HCT116 (cell line): ENCODE measurements around the gene ACACB. TPM values are rescaled to one million over a fixed set of nuclear protein-coding genes. Genes with fewer than 3 reads are reported as not detected.

ENCODE experiments used
- ATAC-seq: fragments of 200-7000 bp; cut with Tn5 transposase; 2 replicates; pipeline ENCODE4 v1.9.1; 2020; ENCODE audit warnings: mild to moderate bottlenecking, moderate library complexity
- BruUV-seq: library from RNA; stranded (reverse); fragments of 400-500 nt; replicated peaks from 2 replicates; lab custom pipeline; 2021; lab: Mats Ljungman, UMichigan
- CTCF ChIA-PET: fragments of 300-600 bp; sonication (Branson Sonifier 250); formaldehyde crosslinking; loops from one replicate; lab custom pipeline; 2021; ENCODE audit warnings: antibody characterized with exemption; lab: Charles Lee
- POLR2A ChIA-PET: fragments of 300-600, 350-600 bp; sonication (Branson Sonifier 250); formaldehyde crosslinking; loops from one replicate; lab custom pipeline; 2021; ENCODE audit warnings: antibody characterized with exemption; lab: Charles Lee
- RAD21 ChIA-PET, 2 experiments: fragments of 300-600 bp; sonication (Branson Sonifier 250); formaldehyde crosslinking; loops; one replicate each; lab custom pipeline; 2023; ENCODE audit warnings: low total read pairs in 2 of 2; ENCODE audit not compliant: uncharacterized antibody in 2 of 2, unreplicated experiment in 2 of 2, low non-redundant PET in 1 of 2; lab: Charles Lee
- DNase-seq: peaks from one replicate; pipeline ENCODE4 v3.0.0-alpha.2; 2010; ENCODE audit warnings: low read depth, low spot score
- H2AFZ ChIP-seq: fragments of 200-600 bp; shearing (Covaris generic), sonication (generic); 2 replicates; pipeline ENCODE4 v1.6.1; 2017; ENCODE audit warnings: low read depth, mixed run types, mixed read lengths, antibody characterized with exemption, low read length; ENCODE audit not compliant: poor library complexity, severe bottlenecking
- H3K27ac ChIP-seq: 2 replicates; pipeline ENCODE4 v1.5.1; 2012; ENCODE audit warnings: low read depth, low read length
- H3K27me3 ChIP-seq: fragments of 200-600 bp; sonication (generic); 2 replicates; pipeline ENCODE4 v1.6.1; 2016; ENCODE audit warnings: mixed run types, low read length, mixed read lengths; ENCODE audit not compliant: insufficient read depth
- H3K36me3 ChIP-seq, 2 experiments: fragments of 200-500 bp in 1 of 2; fragments of 200-600 bp in 1 of 2; sonication (Bioruptor generic) in 1 of 2; sonication (generic) in 1 of 2; 2 replicates each; pipeline versions ENCODE4 v1.5.1 to v1.6.1; 2014 to 2016; ENCODE audit warnings: low read length in 2 of 2, inconsistent platforms in 1 of 2, mixed read lengths in 1 of 2, mixed run types in 1 of 2; ENCODE audit not compliant: insufficient read depth in 2 of 2, control insufficient read depth in 1 of 2
- H3K4me1 ChIP-seq, 2 experiments: fragments of 200-600 bp in 1 of 2; sonication (generic) in 1 of 2; 2 replicates each; pipeline versions ENCODE4 v1.5.1 to v1.6.1; 2012 to 2017; ENCODE audit warnings: low read length in 2 of 2, inconsistent platforms in 1 of 2, mild to moderate bottlenecking in 1 of 2, mixed read lengths in 1 of 2, mixed run types in 1 of 2, moderate library complexity in 1 of 2; ENCODE audit not compliant: insufficient read depth in 2 of 2, control insufficient read depth in 1 of 2
- H3K4me2 ChIP-seq: fragments of 200-600 bp; sonication (generic); 2 replicates; pipeline ENCODE4 v1.6.1; 2017; ENCODE audit warnings: mixed run types, low read length, mixed read lengths
- H3K4me3 ChIP-seq, 2 experiments: fragments of 200-600 bp in 1 of 2; sonication (generic) in 1 of 2; replicated peaks in 1 of 2; 2 replicates each; pipeline ENCODE4 v1.5.1; 2011 to 2016; ENCODE audit warnings: low read length in 2 of 2, control low read depth in 1 of 2, low read depth in 1 of 2, mild to moderate bottlenecking in 1 of 2, mixed read lengths in 1 of 2, mixed run types in 1 of 2
- H3K79me2 ChIP-seq: fragments of 200-600 bp; sonication (generic); 2 replicates; pipeline ENCODE4 v1.6.1; 2017; ENCODE audit warnings: mild to moderate bottlenecking, mixed run types, low read length, moderate library complexity, mixed read lengths; ENCODE audit not compliant: insufficient read depth
- H3K9ac ChIP-seq: fragments of 200-600 bp; sonication (generic); 2 replicates; pipeline ENCODE4 v1.6.1; 2016; ENCODE audit warnings: low read length, mixed read lengths
- H3K9me2 ChIP-seq: fragments of 200-600 bp; sonication (generic), shearing (Covaris generic); 2 replicates; pipeline ENCODE4 v1.6.1; 2017; ENCODE audit warnings: mixed run types, mild to moderate bottlenecking, moderate library complexity; ENCODE audit not compliant: insufficient read depth
- H3K9me3 ChIP-seq, 2 experiments: fragments of 200-500 bp in 1 of 2; fragments of 200-600 bp in 1 of 2; sonication (Bioruptor generic) in 1 of 2; sonication (generic) in 1 of 2; 2 replicates each; pipeline ENCODE4 v1.6.1; 2014 to 2017; ENCODE audit warnings: low read length in 2 of 2, mixed read lengths in 2 of 2, inconsistent platforms in 1 of 2, low read depth in 1 of 2, mild to moderate bottlenecking in 1 of 2, mixed run types in 1 of 2, moderate library complexity in 1 of 2; ENCODE audit not compliant: control insufficient read depth in 1 of 2, insufficient read depth in 1 of 2
- H4K20me1 ChIP-seq: fragments of 200-600 bp; sonication (generic), shearing (Covaris generic); 2 replicates; pipeline ENCODE4 v1.6.1; 2017; ENCODE audit warnings: mixed run types, mild to moderate bottlenecking, moderate library complexity; ENCODE audit not compliant: insufficient read depth
- CBX3 ChIP-seq: IDR thresholded peaks from 2 replicates; pipeline ENCODE4 v1.6.1; 2012; ENCODE audit warnings: low read depth
- EZH2 ChIP-seq: fragments of 200-600 bp; sonication (generic); IDR thresholded peaks from 2 replicates; pipeline ENCODE4 v1.6.1; 2017; ENCODE audit warnings: antibody characterized with exemption, mixed run types
- FOSL1 ChIP-seq: IDR thresholded peaks from 2 replicates; pipeline ENCODE4 v1.6.1; 2012; ENCODE audit warnings: low read depth
- SRF ChIP-seq: IDR thresholded peaks from 2 replicates; pipeline ENCODE4 v1.6.1; 2012; ENCODE audit warnings: low read depth
- YY1 ChIP-seq: IDR thresholded peaks from 2 replicates; pipeline ENCODE4 v1.6.1; 2011; ENCODE audit warnings: low read length, low read depth, moderate library complexity, mild to moderate bottlenecking; ENCODE audit not compliant: insufficient replicate concordance; ENCODE audit errors: extremely low read depth
- ZBTB33 ChIP-seq: IDR thresholded peaks from 2 replicates; pipeline ENCODE4 v1.6.1; 2011; ENCODE audit warnings: mild to moderate bottlenecking, low read length, moderate library complexity; ENCODE audit not compliant: insufficient replicate concordance; ENCODE audit errors: extremely low read depth
- intact Hi-C: fragments of 100-400 bp; cut with micrococcal nuclease; formaldehyde crosslinking; loops from 2 replicates; pipeline ENCODE4 v1.10.0; 2022
- total RNA-seq: library from RNA; stranded (reverse); gene quantifications from one replicate; pipeline ENCODE4 v1.2.1, GENCODE V29; 2021; ENCODE audit not compliant: unreplicated experiment
- TF ChIP-seq, protein P1 (sequence below): IDR thresholded peaks from 2 replicates; pipeline ENCODE4 v1.6.1; 2012

ACACB gene
- total RNA-seq, 1 experiment from 2014 or later, result 11.1 TPM

DNA sequence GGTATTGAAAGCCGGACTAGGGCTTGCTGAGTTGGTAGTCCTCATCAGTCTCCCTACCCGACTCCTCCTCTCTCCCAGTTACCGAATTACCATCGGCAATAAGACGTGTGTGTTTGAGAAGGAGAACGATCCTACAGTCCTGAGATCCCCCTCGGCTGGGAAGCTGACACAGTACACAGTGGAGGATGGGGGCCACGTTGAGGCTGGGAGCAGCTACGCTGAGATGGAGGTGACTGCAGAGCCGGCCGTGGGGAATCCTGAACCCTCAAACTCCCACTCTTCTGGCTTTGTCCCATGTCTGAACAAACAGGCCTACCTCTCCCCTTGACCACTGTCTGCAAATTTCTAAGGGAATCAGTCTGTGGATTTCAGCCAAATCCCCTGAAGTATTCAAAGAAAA lies 82.9 kb downstream of the ACACB start:
- Histone ChIP-seq H3K27me3 (no peaks in the 10 kb centered on the region), H3K4me2 (no peak overlapping the region), H2AFZ (no peak overlapping the region), H3K36me3 (peaks cover 0 to 6% of the 10 kb centered on the region in 2 experiments; a peak in 1 of 4 replicates), H3K79me2 (no peaks in the 10 kb centered on the region), H4K20me1 (no peaks in the 10 kb centered on the region), H3K9ac (no peak overlapping the region), H3K4me1 (no peaks in the 10 kb centered on the region), H3K9me3 (no peaks in the 10 kb centered on the region), H3K27ac (no peak overlapping the region), H3K9me2 (no peaks in the 10 kb centered on the region), H3K4me3 (no peak overlapping the region)
- intact Hi-C loops, result no loop called here
- ChIA-PET POLR2A (no interaction called here), CTCF (no interaction called here), RAD21 (no interaction called here)
- DNase-seq (no peak), ATAC-seq (no peak)
- BruUV-seq, result no TSS peak
- TF ChIP-seq ZBTB33 (no peak), EZH2 (no peak), FOSL1 (no peak), YY1 (no peak), CBX3 (no peak), SRF (no peak)
- TF ChIP-seq, protein P1, sequence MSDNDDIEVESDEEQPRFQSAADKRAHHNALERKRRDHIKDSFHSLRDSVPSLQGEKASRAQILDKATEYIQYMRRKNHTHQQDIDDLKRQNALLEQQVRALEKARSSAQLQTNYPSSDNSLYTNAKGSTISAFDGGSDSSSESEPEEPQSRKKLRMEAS, result no peak
